NCI-H526 treated with DMSO at 0.1 percent for 48 hours (cell line): ENCODE data around the gene PAF1.
"Not testable (repeated sequence)": the region's sequence is repeated elsewhere in the genome, so short reads cannot be mapped to it uniquely, and the experiment has no call there.

Source experiments
- DNase-seq: peaks from one replicate; lab custom pipeline; 2025; lab: John Stamatoyannopoulos, UW

Gene PAF1

GRCh38 chr19:39381910-39382611 lies 8.8 kb downstream of the PAF1 start:
- no peak for DNase-seq

GRCh38 chr19:39380521-39381502 lies 10.1 kb downstream of the PAF1 start:
- DNase-seq, result no peak

- DNase-seq, result no peak
Measured at GRCh38 chr19:39379865-39380396, 11.0 kb downstream of the PAF1 start.

- DNase-seq, result not testable (repeated sequence)
Measured at GRCh38 chr19:39379366-39379765, 11.5 kb downstream of the PAF1 start.

GRCh38 chr19:39377373-39378362 lies 13.2 kb downstream of the PAF1 start:
- DNase-seq, result no peak

GRCh38 chr19:39375929-39376328 lies 15.0 kb downstream of the PAF1 start:
- DNase-seq, result no peak

- no peak for DNase-seq
Measured at GRCh38 chr19:39372941-39373340, 18.0 kb downstream of the PAF1 start.

- DNase-seq, result no peak
Measured at GRCh38 chr19:39372047-39372802, 18.7 kb downstream of the PAF1 start.

GRCh38 chr19:39370735-39371134 lies 20.2 kb downstream of the PAF1 start:
- DNase-seq, result no peak

GRCh38 chr19:39369200-39369599 lies 21.7 kb downstream of the PAF1 start:
- no peak for DNase-seq

GRCh38 chr19:39365531-39365930 lies 25.4 kb downstream of the PAF1 start:
- DNase-seq, result no peak

- no peak for DNase-seq
Measured at GRCh38 chr19:39363901-39364457, 26.9 kb downstream of the PAF1 start.

- no peak for DNase-seq
Measured at GRCh38 chr19:39362682-39363657, 27.9 kb downstream of the PAF1 start.

GRCh38 chr19:39360599-39360998 lies 30.3 kb downstream of the PAF1 start:
- no peak for DNase-seq

- no peak for DNase-seq
Measured at GRCh38 chr19:39359026-39359425, 31.9 kb downstream of the PAF1 start.

- no peak for DNase-seq
Measured at GRCh38 chr19:39356647-39357046, 34.3 kb downstream of the PAF1 start.

- no peak for DNase-seq
Measured at GRCh38 chr19:39356073-39356472, 34.8 kb downstream of the PAF1 start.

- DNase-seq, result no peak
Measured at GRCh38 chr19:39355253-39355652, 35.7 kb downstream of the PAF1 start.
